ENCODE data around the gene CDH8. TPM values are rescaled to one million over a fixed set of nuclear protein-coding genes. Genes with fewer than 3 reads are reported as not detected.

The CDH8 gene
- total RNA-seq, 4 donors from 2014 or later: 0.40 to 3.0 (median 0.86) TPM

GRCh38 chr16:61862221-61863155, 173.8 kb downstream of the CDH8 start:
- TF ChIP-seq EP300 (IDR thresholded peaks at IDR 0.05): no peak
- Histone ChIP-seq H3K36me3 (no peaks in the 10 kb centered on the region), H3K9me3 (no peaks in the 10 kb centered on the region), H3K4me3 (no peak overlapping the region), H3K27ac (no peak overlapping the region), H3K27me3 (no peaks in the 10 kb centered on the region), H3K4me1 (no peaks in the 10 kb centered on the region)
- no peak for ATAC-seq
- 61 to 82% methylated on average over 6 of the region's 6 CpGs for WGBS, 2 donors (ENCODE audit: low coverage in 1 of 2)

- H3K36me3 ChIP-seq: no peaks in the 10 kb centered on the region
- 93 to 94% methylated on average over 1 of the region's 1 CpG for WGBS, 2 donors (ENCODE audit: low coverage in 1 of 2)
- H3K4me3 ChIP-seq: no peak overlapping the region
- no peak for TF ChIP-seq POLR2A (IDR thresholded peaks at IDR 0.05)
- no peak for TF ChIP-seq CTCF (IDR thresholded peaks at IDR 0.05)
- no peak overlapping the region for H3K27ac ChIP-seq
- H3K27me3 ChIP-seq: no peaks in the 10 kb centered on the region
- H3K4me1 ChIP-seq: no peaks in the 10 kb centered on the region
- ATAC-seq: no peak
- H3K9me3 ChIP-seq: no peaks in the 10 kb centered on the region
Observed at GRCh38 chr16:61858988-61859387, 177.2 kb downstream of the CDH8 start.

- Histone ChIP-seq H3K4me3 (no peak overlapping the region), H3K27ac (no peak overlapping the region), H3K36me3 (no peaks in the 10 kb centered on the region), H3K27me3 (no peaks in the 10 kb centered on the region), H3K9me3 (no peaks in the 10 kb centered on the region), H3K4me1 (no peaks in the 10 kb centered on the region)
- TF ChIP-seq EP300 (IDR thresholded peaks at IDR 0.05): no peak
- no peak for TF ChIP-seq POLR2A (IDR thresholded peaks at IDR 0.05)
- TF ChIP-seq CTCF (IDR thresholded peaks at IDR 0.05): no peak
- TF ChIP-seq POLR2AphosphoS5 (IDR thresholded peaks at IDR 0.05): no peak
- no peak for ATAC-seq
- WGBS, 2 donors (ENCODE audit: low coverage in 1 of 2): 31 to 59% methylated on average over 2 of the region's 2 CpGs
Observed at GRCh38 chr16:61842666-61843065, 193.6 kb downstream of the CDH8 start.

GRCh38 chr16:61836804-61837393, 199.3 kb downstream of the CDH8 start:
- Histone ChIP-seq H3K9me3 (no peaks in the 10 kb centered on the region), H3K4me3 (no peak overlapping the region), H3K4me1 (no peaks in the 10 kb centered on the region), H3K27me3 (no peaks in the 10 kb centered on the region), H3K36me3 (no peaks in the 10 kb centered on the region), H3K27ac (no peak overlapping the region)
- ATAC-seq: no peak
- WGBS, 2 donors (ENCODE audit: low coverage in 1 of 2): 27 to 65% methylated on average over 3 of the region's 3 CpGs
- TF ChIP-seq EP300 (IDR thresholded peaks at IDR 0.05) (no peak), POLR2AphosphoS5 (IDR thresholded peaks at IDR 0.05) (no peak), POLR2A (IDR thresholded peaks at IDR 0.05) (no peak), CTCF (IDR thresholded peaks at IDR 0.05) (no peak)

GRCh38 chr16:61834082-61834481, 202.2 kb downstream of the CDH8 start:
- H3K36me3 ChIP-seq: no peaks in the 10 kb centered on the region
- no peaks in the 10 kb centered on the region for H3K4me1 ChIP-seq
- H3K9me3 ChIP-seq: no peaks in the 10 kb centered on the region
- no peak for TF ChIP-seq POLR2A (IDR thresholded peaks at IDR 0.05)
- H3K27ac ChIP-seq: no peak overlapping the region
- WGBS, 2 donors (ENCODE audit: low coverage in 1 of 2): 54 to 63% methylated on average over 2 of the region's 2 CpGs
- ATAC-seq: no peak
- H3K27me3 ChIP-seq: no peaks in the 10 kb centered on the region
- H3K4me3 ChIP-seq: no peak overlapping the region

Data from gastroesophageal sphincter (tissue), 4 donors.